GM18868 (cell line): ENCODE data around the gene DMRTA2.

Source experiments
- ATAC-seq: cut with Tn5 transposase; IDR thresholded peaks from one replicate; pipeline ENCODE4 v1.9.1; 2021; ENCODE audit warnings: mild to moderate bottlenecking, moderate library complexity; ENCODE audit not compliant: unreplicated experiment

Gene DMRTA2

DNA sequence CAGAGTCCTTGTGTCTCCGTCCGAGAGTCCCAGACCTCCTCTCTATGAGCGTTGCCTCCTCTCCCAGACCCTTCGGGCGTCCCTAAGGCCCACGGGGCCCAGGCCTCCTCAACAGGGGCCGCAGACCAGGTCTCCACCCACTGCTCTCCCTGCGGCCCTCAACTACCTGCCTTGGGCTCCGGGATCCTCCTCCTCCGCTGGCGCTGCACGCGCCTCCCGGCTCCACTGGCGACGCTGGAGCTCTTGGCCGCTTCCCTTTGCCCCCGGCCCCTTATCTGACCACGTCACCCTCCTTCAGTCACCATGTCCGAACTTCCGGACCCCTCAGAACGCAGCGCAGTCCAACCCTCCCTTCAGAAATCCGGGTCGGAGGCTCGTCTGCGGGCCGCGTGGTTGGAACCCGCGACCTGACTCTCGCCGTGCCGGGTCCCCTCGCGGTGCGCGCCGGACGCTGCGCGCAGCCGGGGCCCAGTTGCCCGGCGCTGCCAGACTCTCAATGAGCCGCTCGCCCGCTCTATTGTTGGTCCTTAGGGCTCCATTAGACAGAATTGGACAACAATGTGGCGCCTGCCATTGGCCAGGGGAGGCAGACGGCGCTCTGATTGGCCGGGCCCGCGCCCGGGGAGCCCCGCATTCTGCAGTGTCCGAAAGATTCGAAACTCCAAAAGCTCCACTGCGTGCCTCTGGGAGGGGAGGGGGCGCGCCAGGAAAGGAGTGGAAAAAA, at the start of gene DMRTA2:
Gene DMRTA2 (minus strand): TSS at position 498 of the 724 bp plus-strand sequence. CDS start 1,907 bp downstream, outside the sequence.
- no peak for ATAC-seq

- ATAC-seq, result no peak
Measured at GRCh38 chr1:50471967-50472366, 48.7 kb upstream of the DMRTA2 start.

DNA sequence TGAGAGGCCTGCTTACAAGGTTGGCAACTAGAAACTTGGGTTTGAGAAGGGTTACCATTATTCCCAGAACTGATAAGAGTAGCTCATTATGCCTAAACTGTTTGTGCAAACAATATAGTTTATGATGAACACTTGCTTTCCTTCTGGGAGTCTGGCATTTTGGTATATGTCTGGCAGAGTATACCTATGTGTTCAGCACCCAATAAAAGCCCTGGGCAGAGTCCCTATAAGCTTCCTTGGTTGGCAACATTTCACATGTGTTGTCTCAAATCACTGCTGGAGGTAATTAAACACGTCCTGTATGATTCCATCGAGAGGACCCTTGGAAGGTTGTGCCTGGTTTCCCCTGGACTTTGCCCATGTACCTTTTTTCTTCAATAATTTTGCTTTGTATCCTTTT, 39.7 kb upstream of the DMRTA2 start:
- no peak for ATAC-seq

DNA sequence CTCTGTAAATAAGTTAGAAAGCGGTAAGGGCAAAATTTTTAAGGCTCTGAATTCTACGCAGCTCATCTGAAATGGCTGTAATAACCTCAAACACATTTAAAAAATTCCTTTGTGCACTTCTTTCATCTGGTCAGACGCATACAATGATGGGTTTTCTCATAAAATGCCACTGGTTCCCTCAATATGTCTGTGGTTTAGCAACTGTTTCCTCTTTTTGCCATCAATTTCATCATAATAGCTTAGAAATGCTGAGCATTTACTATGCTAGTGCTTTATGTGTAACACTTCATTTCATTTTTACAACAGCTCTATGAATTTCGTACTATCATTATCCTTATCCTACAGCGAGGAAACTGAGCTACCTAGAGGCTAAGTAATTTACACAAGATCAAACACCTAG, 35.3 kb upstream of the DMRTA2 start:
- ATAC-seq, result no peak

- ATAC-seq, result peak; percentile 41
Measured at GRCh38 chr1:50454911-50455310, 31.7 kb upstream of the DMRTA2 start.

- ATAC-seq, result no peak
Measured at GRCh38 chr1:50453266-50453665, 30.0 kb upstream of the DMRTA2 start.

DNA sequence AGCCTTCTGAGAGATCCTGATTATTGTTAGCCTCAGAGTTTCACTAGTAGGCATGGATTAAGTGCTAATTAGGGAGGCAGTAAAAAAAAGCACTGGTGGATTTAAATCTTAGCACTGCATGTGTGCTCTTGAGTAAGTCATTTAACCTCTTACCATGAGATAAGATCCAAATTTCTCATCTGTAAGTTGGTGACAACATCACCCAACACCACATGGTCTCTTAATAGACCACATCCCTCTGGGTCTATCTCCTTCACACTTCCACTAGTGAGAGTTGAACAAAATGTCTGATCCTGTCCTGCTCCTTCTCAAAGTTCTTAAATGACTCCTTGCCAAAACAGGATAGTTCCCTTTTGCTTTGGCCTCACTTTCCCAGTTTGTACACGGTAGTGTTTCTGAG, 29.5 kb upstream of the DMRTA2 start:
- no peak for ATAC-seq

DNA sequence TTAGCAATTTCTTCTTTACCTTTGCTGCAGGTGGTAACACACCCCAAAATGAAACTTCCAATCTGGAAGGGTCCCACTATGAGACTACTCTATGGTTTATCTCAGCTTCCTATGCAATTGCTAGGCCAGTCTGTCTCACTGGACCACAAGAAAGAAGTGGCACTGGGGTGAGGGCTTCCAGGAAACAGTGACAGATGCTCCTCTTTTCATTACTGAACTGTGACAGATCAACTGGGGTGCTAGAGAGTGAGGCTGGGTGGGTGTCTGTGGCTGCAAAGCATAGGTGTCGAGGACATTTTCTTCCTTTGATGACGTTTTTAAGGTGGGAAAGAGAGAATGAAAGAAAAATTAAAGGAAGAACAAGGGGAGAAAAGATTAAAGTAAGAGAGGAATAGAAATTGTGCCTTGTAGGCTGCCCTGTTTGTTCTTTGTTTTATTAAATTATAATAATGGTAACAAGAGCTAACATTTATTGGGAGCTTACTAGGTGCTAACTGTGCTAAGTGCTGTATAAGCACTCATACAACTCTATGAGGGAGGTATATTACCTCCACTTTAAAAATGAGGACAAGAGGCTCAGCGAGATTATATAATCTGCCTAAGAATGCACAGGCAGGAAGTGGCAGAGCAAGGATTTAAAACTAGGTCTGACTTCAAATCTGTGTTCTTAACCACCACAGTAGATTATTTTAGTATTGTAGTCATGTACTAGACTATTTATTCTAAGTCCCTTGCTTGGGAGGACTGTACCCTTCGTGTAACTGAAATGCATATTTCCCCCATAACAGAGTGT, 27.8 kb upstream of the DMRTA2 start:
- no peak for ATAC-seq

DNA sequence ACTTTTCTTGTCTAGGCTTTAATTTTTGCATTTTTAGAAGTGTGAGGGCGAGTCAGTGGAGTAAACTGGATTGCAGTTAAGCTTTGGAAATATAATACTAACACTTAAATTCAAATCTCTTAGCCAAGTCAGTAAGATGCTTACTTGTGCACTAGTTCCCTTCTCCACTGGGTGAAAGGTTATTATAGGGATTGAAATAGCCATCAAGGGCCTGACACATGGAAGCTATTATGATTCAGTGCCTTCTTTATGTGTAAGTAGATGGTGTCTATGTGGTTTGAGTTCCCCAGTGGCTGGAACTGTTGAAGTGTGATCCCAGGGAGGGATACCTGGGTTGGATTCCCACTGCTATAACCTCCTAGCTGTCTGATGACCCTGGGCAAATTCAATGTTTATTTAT, 24.7 kb upstream of the DMRTA2 start:
- ATAC-seq, result no peak

DNA sequence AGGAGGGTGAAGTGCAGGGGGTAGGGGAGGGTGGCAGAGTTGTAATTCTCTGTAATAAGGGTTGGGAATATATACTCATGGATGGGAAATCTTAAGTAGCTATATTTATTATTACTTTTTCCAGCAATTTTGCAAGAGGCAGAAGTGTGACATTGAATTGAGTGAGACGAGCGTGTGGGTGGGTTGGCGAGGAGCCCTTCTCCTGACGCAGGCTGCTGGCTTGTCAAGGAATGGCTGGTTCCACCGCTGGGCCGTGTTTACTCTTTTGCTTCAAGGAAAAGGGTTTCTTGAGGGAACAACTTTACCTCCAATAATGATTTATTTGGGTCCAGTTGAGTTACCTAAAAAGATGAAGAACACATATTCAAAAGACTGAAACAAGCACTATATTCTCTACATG, 17.9 kb upstream of the DMRTA2 start:
- no peak for ATAC-seq

GRCh38 chr1:50438945-50439344, 15.7 kb upstream of the DMRTA2 start:
- no peak for ATAC-seq

DNA sequence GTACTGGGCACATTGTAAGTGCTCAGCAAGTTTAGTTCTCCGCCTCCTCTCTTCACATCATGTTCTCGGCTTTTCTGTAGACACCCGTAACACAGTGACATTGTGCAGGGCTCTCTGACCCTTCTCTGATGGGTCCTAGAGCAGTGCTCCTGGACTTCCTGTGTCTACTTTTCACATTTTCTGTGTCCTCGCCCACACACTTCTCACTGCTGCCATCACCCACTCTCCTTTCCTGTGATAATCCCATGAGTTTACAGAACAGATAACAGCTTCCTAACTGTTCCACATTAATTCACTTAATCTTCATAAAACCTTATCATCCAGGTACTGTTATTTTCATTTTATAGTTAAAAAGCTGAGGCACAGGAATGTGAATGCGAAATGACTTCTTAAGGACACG, 13.2 kb upstream of the DMRTA2 start:
- ATAC-seq, result no peak

DNA sequence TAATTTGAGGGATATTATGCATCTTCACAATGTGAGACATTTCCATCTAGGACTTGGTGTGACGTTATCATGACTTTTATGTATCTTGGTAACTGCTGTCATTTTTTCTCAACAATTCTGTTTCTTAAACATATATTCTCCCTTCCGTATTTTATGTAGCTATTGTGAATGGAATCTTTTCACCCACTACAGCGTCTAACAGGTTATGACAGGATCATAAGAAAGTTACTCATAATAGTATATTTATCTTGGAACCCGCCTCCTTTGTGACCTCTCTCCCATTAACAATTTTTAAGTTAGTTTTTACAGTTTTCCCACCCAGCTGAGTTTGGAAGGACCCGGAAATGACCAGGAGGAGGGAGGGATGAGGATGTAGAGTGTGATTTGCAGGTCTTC, 6.8 kb upstream of the DMRTA2 start:
- no peak for ATAC-seq

- no peak for ATAC-seq
Measured at GRCh38 chr1:50427818-50428779, 4.9 kb upstream of the DMRTA2 start.

DNA sequence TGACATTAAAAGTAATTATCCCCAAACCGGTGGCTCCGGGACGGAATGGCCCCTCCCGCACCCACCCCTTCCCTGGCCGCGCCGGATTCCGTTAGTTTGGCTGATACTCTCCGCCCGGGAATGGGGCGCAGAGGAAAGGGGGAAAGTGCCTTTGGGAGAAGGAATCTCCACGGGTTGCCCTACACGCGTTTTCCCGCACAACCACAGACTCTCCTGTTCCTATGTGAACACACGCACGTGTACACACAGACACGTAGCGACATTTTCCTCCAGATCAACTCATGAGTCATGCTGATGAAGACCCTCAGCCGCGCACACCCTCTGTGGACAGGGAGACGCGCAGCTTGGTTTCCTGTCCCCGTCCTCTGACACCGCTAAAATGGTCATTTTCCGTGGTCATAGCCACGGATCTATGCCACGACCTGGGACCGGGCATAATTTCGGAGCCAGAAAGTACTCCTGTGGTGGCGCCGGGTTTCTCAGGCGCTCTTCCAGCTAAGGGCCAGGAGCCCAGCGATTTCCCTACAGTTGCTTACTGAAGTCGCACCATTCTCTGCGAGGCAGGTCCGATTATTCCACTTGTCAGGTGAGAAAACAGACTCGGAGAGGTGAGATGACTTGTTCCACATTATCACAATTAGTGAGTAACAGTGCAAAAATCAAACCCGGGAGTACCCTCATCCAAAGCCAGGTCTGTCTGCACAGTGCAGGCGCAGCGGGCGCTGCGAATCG, 4.0 kb upstream of the DMRTA2 start:
- no peak for ATAC-seq

DNA sequence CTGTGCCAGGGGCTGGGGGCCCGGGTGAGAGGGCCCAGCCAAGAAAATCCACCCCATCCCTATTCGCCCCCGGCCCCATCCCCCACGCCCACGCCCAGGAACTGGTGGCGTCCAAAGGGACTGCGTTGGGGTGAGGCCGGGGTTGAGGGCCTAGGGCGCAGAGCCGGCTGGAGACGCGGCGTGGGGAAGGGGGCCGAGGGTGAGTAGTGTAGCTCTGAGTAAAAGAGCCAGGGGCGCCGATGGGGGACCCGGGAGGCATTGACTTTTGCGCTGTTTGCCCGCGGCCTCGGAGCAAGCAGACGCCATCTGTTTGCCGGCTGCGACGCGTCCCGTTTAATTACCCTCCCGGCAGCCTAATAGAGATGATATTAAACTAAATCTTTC, 3.5 kb upstream of the DMRTA2 start:
- ATAC-seq, result no peak

- ATAC-seq, result no peak
Measured at GRCh38 chr1:50426108-50426700, 3.0 kb upstream of the DMRTA2 start.

GRCh38 chr1:50425376-50426107, 2.3 kb upstream of the DMRTA2 start:
- no peak for ATAC-seq

DNA sequence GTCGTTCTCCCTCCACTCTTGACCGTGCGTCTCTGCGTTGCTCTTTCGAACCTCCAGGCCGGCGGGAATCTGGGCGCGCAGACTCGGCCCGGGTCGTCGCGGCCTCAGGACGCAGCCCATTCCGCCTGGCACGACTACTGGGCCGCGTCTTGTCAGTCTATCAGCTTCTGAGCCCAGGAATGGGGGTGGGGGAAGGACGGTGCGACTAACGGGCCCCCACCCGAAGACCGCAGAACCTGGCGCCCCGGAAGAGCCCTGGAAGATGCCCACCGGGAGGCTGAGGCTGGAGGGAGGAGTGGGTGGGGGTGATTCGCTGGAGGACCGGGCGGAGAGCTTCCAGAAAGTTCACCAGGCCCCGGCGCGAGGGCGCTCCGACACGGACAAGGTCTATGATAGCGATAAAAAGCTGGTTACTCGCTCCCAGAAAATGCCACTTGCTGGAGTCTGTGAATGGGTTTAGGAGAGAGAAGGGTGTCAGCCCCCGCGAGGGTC, 1.7 kb upstream of the DMRTA2 start:
- no peak for ATAC-seq
